OCI-LY7 (cell line): Measurements from ENCODE around the gene MDGA2. TPM values are rescaled to one million over a fixed set of nuclear protein-coding genes. Genes with fewer than 3 reads are reported as not detected.

Experiments used
- BruUV-seq: library from RNA; stranded (reverse); fragments of 400-500 nt; replicated peaks from 2 replicates; lab custom pipeline; 2021; lab: Mats Ljungman, UMichigan
- CTCF ChIA-PET: fragments of 300-600 bp; sonication (Branson Sonifier 250); formaldehyde crosslinking; loops from one replicate; lab custom pipeline; 2022; ENCODE audit warnings: antibody characterized with exemption; ENCODE audit not compliant: unreplicated experiment; lab: Charles Lee
- POLR2A ChIA-PET: fragments of 300-600 bp; sonication (Branson Sonifier 250); formaldehyde crosslinking; loops from one replicate; lab custom pipeline; 2022; ENCODE audit warnings: antibody characterized with exemption; lab: Charles Lee
- DNase-seq: peaks from one replicate; pipeline ENCODE4 v3.0.0-alpha.2; 2015; ENCODE audit warnings: low spot score
- H2AFZ ChIP-seq: fragments of 200-600 bp; sonication (generic), shearing (Covaris generic); 2 replicates; pipeline ENCODE4 v1.6.1; 2014; ENCODE audit warnings: mild to moderate bottlenecking, antibody characterized with exemption, low read length, moderate library complexity
- H3K27ac ChIP-seq: fragments of 200-600 bp; sonication (generic); 2 replicates; pipeline ENCODE4 v1.5.1; 2014; ENCODE audit warnings: mixed run types, low read depth, mild to moderate bottlenecking, moderate library complexity, low read length, inconsistent platforms; ENCODE audit not compliant: poor library complexity, severe bottlenecking
- H3K36me3 ChIP-seq: fragments of 200-600 bp; sonication (generic); 2 replicates; pipeline ENCODE4 v1.6.1; 2014; ENCODE audit warnings: mild to moderate bottlenecking, antibody characterized with exemption, low read length, moderate library complexity, mixed read lengths; ENCODE audit not compliant: insufficient read depth
- H3K4me1 ChIP-seq: fragments of 200-600 bp; sonication (generic); 2 replicates; pipeline ENCODE4 v1.5.1; 2014; ENCODE audit warnings: mild to moderate bottlenecking, low read length; ENCODE audit not compliant: insufficient read depth, poor library complexity, severe bottlenecking
- H3K4me2 ChIP-seq: fragments of 200-600 bp; sonication (generic); 2 replicates; pipeline ENCODE4 v1.6.1; 2014; ENCODE audit warnings: mild to moderate bottlenecking, low read length
- H3K4me3 ChIP-seq: fragments of 200-600 bp; sonication (generic); 2 replicates; pipeline ENCODE4 v1.5.1; 2014; ENCODE audit warnings: mild to moderate bottlenecking, low read depth, low read length; ENCODE audit not compliant: poor library complexity, severe bottlenecking
- H3K79me2 ChIP-seq: fragments of 200-600 bp; sonication (generic); 2 replicates; pipeline ENCODE4 v1.6.1; 2016; ENCODE audit warnings: low read depth, mild to moderate bottlenecking, low read length, moderate library complexity, mixed read lengths; ENCODE audit not compliant: insufficient read depth
- H3K9me2 ChIP-seq: fragments of 200-600 bp; sonication (generic); 2 replicates; pipeline ENCODE4 v1.6.1; 2016; ENCODE audit warnings: mild to moderate bottlenecking, low read length, mixed read lengths; ENCODE audit not compliant: insufficient read depth
- H3K9me3 ChIP-seq: fragments of 200-600 bp; sonication (generic); 2 replicates; pipeline ENCODE4 v1.6.1; 2014; ENCODE audit warnings: mild to moderate bottlenecking, mixed run types, low read length, mixed read lengths
- H4K20me1 ChIP-seq: fragments of 200-600 bp; sonication (generic); 2 replicates; pipeline ENCODE4 v1.6.1; 2014; ENCODE audit warnings: mild to moderate bottlenecking, antibody characterized with exemption, low read length, moderate library complexity, mixed read lengths; ENCODE audit not compliant: insufficient read depth
- CTCF ChIP-seq: fragments of 200-600 bp; sonication (generic); conservative IDR thresholded peaks from 2 replicates; pipeline ENCODE4 v1.5.1; 2014; ENCODE audit warnings: mild to moderate bottlenecking, antibody characterized with exemption, low read length, moderate library complexity, mixed read lengths
- EZH2phosphoT487 ChIP-seq: fragments of 200-600 bp; sonication (generic); IDR thresholded peaks from 2 replicates; pipeline ENCODE4 v1.6.1; 2018; ENCODE audit warnings: low read depth, borderline replicate concordance, mild to moderate bottlenecking, mixed run types, antibody characterized with exemption, low read length, moderate library complexity, mixed read lengths
- intact Hi-C: fragments of 100-400 bp; cut with micrococcal nuclease; formaldehyde crosslinking; loops from one replicate; pipeline ENCODE4 v1.10.0; 2022; ENCODE audit not compliant: unreplicated experiment
- total RNA-seq, 2 experiments: library from RNA; depleted of rRNA in 1 of 2; stranded (reverse); fragments of >200 nt in 1 of 2; shearing (Covaris generic) in 1 of 2; gene quantifications; 2 replicates each; pipeline ENCODE4 v1.2.3, GENCODE V29; 2014 to 2022

Gene MDGA2
- total RNA-seq, 2 experiments from 2014 or later: not detected

GRCh38 chr14:47085678-47086077 is 589.7 kb downstream of the MDGA2 start:
- no TSS peak for BruUV-seq
- no peak for DNase-seq
- intact Hi-C loops: no loop called here
- Histone ChIP-seq H3K9me2 (no peaks in the 10 kb centered on the region), H3K4me1 (no peaks in the 10 kb centered on the region), H3K79me2 (no peaks in the 10 kb centered on the region), H2AFZ (no peak overlapping the region), H4K20me1 (no peaks in the 10 kb centered on the region), H3K27ac (no peak overlapping the region), H3K4me3 (no peak overlapping the region), H3K36me3 (no peaks in the 10 kb centered on the region), H3K9me3 (no peaks in the 10 kb centered on the region), H3K4me2 (no peak overlapping the region)
- no peak for TF ChIP-seq CTCF
- TF ChIP-seq EZH2phosphoT487: no peak
- ChIA-PET CTCF (no interaction called here), POLR2A (interaction anchor here (0.6 kb wide), 1 partner anchor 315 kb away, joined by 5 read pairs; no protein-coding TSS in a partner anchor)

DNA sequence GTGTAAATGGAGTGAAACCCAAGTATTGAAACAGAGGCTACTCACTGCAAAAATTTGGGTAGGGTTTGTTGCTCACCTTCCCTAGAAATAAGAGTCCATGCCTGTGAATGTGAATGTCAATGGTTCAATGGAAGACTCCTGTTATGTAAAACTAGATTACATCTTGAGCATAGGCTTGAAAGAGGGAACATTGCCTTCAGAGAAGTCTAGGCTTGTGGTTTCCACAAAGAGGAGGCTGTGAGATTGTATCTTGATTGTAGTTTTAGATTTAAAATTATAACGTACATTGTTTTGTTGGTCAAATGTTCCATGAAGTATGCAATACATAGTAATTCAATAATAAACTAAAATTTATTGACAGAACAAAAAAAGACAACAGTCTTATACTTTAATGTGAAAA is 610.1 kb downstream of the MDGA2 start:
- H3K9me2 ChIP-seq: no peaks in the 10 kb centered on the region
- intact Hi-C loops: no loop called here
- no peaks in the 10 kb centered on the region for H4K20me1 ChIP-seq
- no peak overlapping the region for H2AFZ ChIP-seq
- CTCF ChIA-PET: no interaction called here
- POLR2A ChIA-PET: no interaction called here
- no peak for DNase-seq
- H3K4me1 ChIP-seq: no peaks in the 10 kb centered on the region
- H3K4me3 ChIP-seq: no peak overlapping the region
- H3K4me2 ChIP-seq: no peak overlapping the region
- no peak for TF ChIP-seq EZH2phosphoT487
- TF ChIP-seq CTCF: no peak
- no peaks in the 10 kb centered on the region for H3K79me2 ChIP-seq
- no peaks in the 10 kb centered on the region for H3K36me3 ChIP-seq
- H3K9me3 ChIP-seq: no peaks in the 10 kb centered on the region
- no peak overlapping the region for H3K27ac ChIP-seq
- BruUV-seq: no TSS peak

GRCh38 chr14:47060050-47060449 is 615.4 kb downstream of the MDGA2 start:
- ChIA-PET CTCF (no interaction called here), POLR2A (no interaction called here)
- Histone ChIP-seq H3K27ac (no peak overlapping the region), H3K79me2 (no peaks in the 10 kb centered on the region), H2AFZ (no peak overlapping the region), H3K9me3 (no peaks in the 10 kb centered on the region), H3K4me2 (no peak overlapping the region), H3K4me3 (no peak overlapping the region), H3K36me3 (no peaks in the 10 kb centered on the region), H3K9me2 (no peaks in the 10 kb centered on the region), H3K4me1 (no peaks in the 10 kb centered on the region), H4K20me1 (no peaks in the 10 kb centered on the region)
- BruUV-seq: no TSS peak
- intact Hi-C loops: no loop called here
- TF ChIP-seq CTCF (no peak), EZH2phosphoT487 (no peak)
- no peak for DNase-seq
